Naive thymus-derived CD8-positive, alpha-beta T cell (primary cell): ENCODE data around the gene GRAP2. TPM values are rescaled to one million over a fixed set of nuclear protein-coding genes. Genes with fewer than 3 reads are reported as not detected.

Experiments used
- ATAC-seq, 2 donors: fragments of 150-1000 bp; cut with Tn5 transposase in 1 of 2; sonication (Bioruptor Pico), chemical (Tn5 transposase) in 1 of 2; 1 replicate in 1 of 2; 2 replicates in 1 of 2; pipeline ENCODE4 v1.10.0; 2021; ENCODE audit warnings: mild to moderate bottlenecking in 2 of 2, moderate library complexity in 2 of 2
- POLR2A ChIA-PET: fragments of 350-600 bp; sonication (Branson Sonifier 250); formaldehyde crosslinking; loops from one replicate; lab custom pipeline; 2021; ENCODE audit warnings: antibody characterized with exemption; lab: Charles Lee
- DNase-seq, 10 donors: peaks; one replicate each; pipeline versions ENCODE4 v3.0.0 to v3.0.0-alpha.2; 2020 to 2022
- H3K27ac Mint-ChIP-seq, 10 donors: one replicate each; pipeline ENCODE4 v1.8.0; 2020 to 2022; ENCODE audit warnings: mild to moderate bottlenecking in 10 of 10, mixed read lengths in 10 of 10, moderate library complexity in 4 of 10, inconsistent platforms in 1 of 10
- H3K27me3 Mint-ChIP-seq, 5 donors: one replicate each; pipeline ENCODE4 v1.8.0; 2021 to 2022; ENCODE audit warnings: mixed read lengths in 5 of 5
- H3K36me3 Mint-ChIP-seq, 3 donors: one replicate each; pipeline ENCODE4 v1.8.0; 2020 to 2022; ENCODE audit warnings: mixed read lengths in 3 of 3, mild to moderate bottlenecking in 2 of 3, inconsistent platforms in 1 of 3
- H3K4me1 Mint-ChIP-seq, 4 donors: one replicate each; pipeline ENCODE4 v1.8.0; 2021 to 2022; ENCODE audit warnings: mixed read lengths in 4 of 4
- H3K4me3 Mint-ChIP-seq, 10 donors: one replicate each; pipeline ENCODE4 v1.8.0; 2020 to 2022; ENCODE audit warnings: mild to moderate bottlenecking in 10 of 10, mixed read lengths in 10 of 10, moderate library complexity in 6 of 10, inconsistent platforms in 1 of 10
- H3K9me3 Mint-ChIP-seq, 9 donors: one replicate each; pipeline ENCODE4 v1.8.0; 2020 to 2022; ENCODE audit warnings: mixed read lengths in 9 of 9, mild to moderate bottlenecking in 3 of 9, inconsistent platforms in 1 of 9, moderate library complexity in 1 of 9
- polyA plus RNA-seq, 3 donors: library from polyadenylated mRNA; unstranded; fragments of 300-500 nt; fragmentation: Illumina TruSeq; gene quantifications; one replicate each; pipeline ENCODE4 v1.2.3, GENCODE V29; 2021
- total RNA-seq, 8 experiments: library from RNA in 2 of 8; stranded (reverse) in 2 of 8; gene quantifications; one replicate each; pipeline ENCODE4 v1.2.3 and lab custom pipeline; 2021 to 2026

The GRAP2 gene
- total and polyA plus RNA-seq, 5 experiments from 2014 or later: 88.3 to 202 (median 176) TPM

GRCh38 chr22:39914584-39914983 is 13.7 kb downstream of the GRAP2 start:
- DNase-seq: peak in 2 of 10 donors; percentile 61 to 67
- no peaks in the 10 kb centered on the region for H3K27me3 Mint-ChIP-seq
- no peaks in the 10 kb centered on the region for H3K9me3 Mint-ChIP-seq
- POLR2A ChIA-PET: interaction anchor here (0.7 to 16.5 kb wide), 10 partner anchors 8 to 566 kb away, joined by 3 to 408 read pairs (median 6); partner anchors contain the start of gene GRAP2
- peaks cover 4 to 69% (median 4%) of the 10 kb centered on the region in 3 donors for H3K36me3 Mint-ChIP-seq
- peak overlapping the region in 8 of 10 donors; percentile 94 to 99 (median 96) for H3K27ac Mint-ChIP-seq
- ATAC-seq: peak in 1 of 2 donors; percentile 31
- H3K4me1 Mint-ChIP-seq: peaks cover 54 to 93% (median 91%) of the 10 kb centered on the region in 4 donors
- peak overlapping the region; percentile 79 to 99 (median 94) for H3K4me3 Mint-ChIP-seq

GRCh38 chr22:39915295-39915726 is 14.4 kb downstream of the GRAP2 start:
- H3K36me3 Mint-ChIP-seq: peaks cover 0 to 71% (median 4%) of the 10 kb centered on the region in 3 donors
- H3K4me1 Mint-ChIP-seq: peaks cover 52 to 93% (median 91%) of the 10 kb centered on the region in 4 donors
- peak in 1 of 10 donors; percentile 38 for DNase-seq
- no peaks in the 10 kb centered on the region for H3K9me3 Mint-ChIP-seq
- H3K27me3 Mint-ChIP-seq: no peaks in the 10 kb centered on the region
- H3K27ac Mint-ChIP-seq: peak overlapping the region in 8 of 10 donors; percentile 94 to 99 (median 96)
- ATAC-seq: peak; percentile 21 to 31
- peak overlapping the region; percentile 72 to 99 (median 88) for H3K4me3 Mint-ChIP-seq
- POLR2A ChIA-PET: interaction anchor here (0.7 to 16.5 kb wide), 8 partner anchors 9 to 285 kb away, joined by 3 to 408 read pairs (median 16); no protein-coding TSS in a partner anchor

DNA sequence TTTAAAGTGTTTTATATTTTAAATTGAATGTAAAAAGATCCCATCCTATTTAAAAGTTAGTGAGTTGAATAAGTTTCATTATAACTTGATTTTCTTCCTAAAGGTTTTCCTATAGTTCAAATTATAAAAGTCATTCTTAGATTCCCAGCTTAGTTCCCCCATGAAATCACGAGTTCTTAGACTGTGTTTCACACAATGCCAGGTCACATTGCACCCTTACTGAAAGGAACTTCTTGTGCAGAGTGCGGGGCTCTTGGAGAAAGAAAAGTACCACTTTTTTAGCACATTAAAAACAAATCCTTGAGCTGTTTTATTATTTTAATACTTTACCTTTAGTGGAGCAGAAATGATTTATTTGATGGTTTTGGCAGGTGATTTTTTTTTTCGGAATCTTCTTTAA is 15.6 kb downstream of the GRAP2 start:
- POLR2A ChIA-PET: interaction anchor here (0.5 to 16.5 kb wide), 11 partner anchors 9 to 597 kb away, joined by 3 to 408 read pairs (median 9); no protein-coding TSS in a partner anchor
- ATAC-seq: no peak
- Mint-ChIP-seq H3K27me3 (no peaks in the 10 kb centered on the region), H3K36me3 (peaks cover 2 to 68% (median 4%) of the 10 kb centered on the region in 3 donors), H3K9me3 (no peaks in the 10 kb centered on the region), H3K27ac (peak overlapping the region in 8 of 10 donors; percentile 89 to 99 (median 96)), H3K4me1 (peaks cover 52 to 94% (median 91%) of the 10 kb centered on the region in 4 donors), H3K4me3 (peak overlapping the region; percentile 24 to 99 (median 82))
- DNase-seq: no peak

GRCh38 chr22:39917197-39917643 is 16.3 kb downstream of the GRAP2 start:
- no peak for DNase-seq
- no peaks in the 10 kb centered on the region for H3K9me3 Mint-ChIP-seq
- peaks cover 2 to 63% (median 4%) of the 10 kb centered on the region in 3 donors for H3K36me3 Mint-ChIP-seq
- POLR2A ChIA-PET: interaction anchor here (0.6 to 16.5 kb wide), 11 partner anchors 8 to 597 kb away, joined by 3 to 408 read pairs (median 11); no protein-coding TSS in a partner anchor
- no peaks in the 10 kb centered on the region for H3K27me3 Mint-ChIP-seq
- ATAC-seq: no peak
- H3K4me1 Mint-ChIP-seq: peaks cover 52 to 94% (median 90%) of the 10 kb centered on the region in 4 donors
- H3K27ac Mint-ChIP-seq: peak overlapping the region in 8 of 10 donors; percentile 95 to 99 (median 96)
- H3K4me3 Mint-ChIP-seq: peak overlapping the region; percentile 61 to 99 (median 84)

- H3K4me3 Mint-ChIP-seq: peak overlapping the region; percentile 61 to 99 (median 84)
- no peaks in the 10 kb centered on the region for H3K9me3 Mint-ChIP-seq
- peak in 2 of 10 donors; percentile 51 to 61 for DNase-seq
- peaks cover 54 to 94% (median 90%) of the 10 kb centered on the region in 4 donors for H3K4me1 Mint-ChIP-seq
- peaks cover 2 to 60% (median 4%) of the 10 kb centered on the region in 3 donors for H3K36me3 Mint-ChIP-seq
- POLR2A ChIA-PET: interaction anchor here (1.0 to 16.5 kb wide), 10 partner anchors 8 to 35 kb away, joined by 3 to 408 read pairs (median 12); no protein-coding TSS in a partner anchor
- peak overlapping the region in 8 of 10 donors; percentile 95 to 99 (median 96) for H3K27ac Mint-ChIP-seq
- no peaks in the 10 kb centered on the region for H3K27me3 Mint-ChIP-seq
- ATAC-seq: peak; percentile 12 to 13
Measured at GRCh38 chr22:39917776-39918495, 17.1 kb downstream of the GRAP2 start.

GRCh38 chr22:39920134-39920743 is 19.4 kb downstream of the GRAP2 start:
- peak; percentile 1 to 35 for ATAC-seq
- peak overlapping the region in 9 of 10 donors; percentile 59 to 90 (median 83) for H3K4me3 Mint-ChIP-seq
- H3K9me3 Mint-ChIP-seq: no peaks in the 10 kb centered on the region
- no peaks in the 10 kb centered on the region for H3K27me3 Mint-ChIP-seq
- peak overlapping the region in 8 of 10 donors; percentile 95 to 99 (median 98) for H3K27ac Mint-ChIP-seq
- H3K36me3 Mint-ChIP-seq: peaks cover 2 to 60% (median 2%) of the 10 kb centered on the region in 3 donors
- H3K4me1 Mint-ChIP-seq: peaks cover 52 to 97% (median 91%) of the 10 kb centered on the region in 4 donors
- POLR2A ChIA-PET: interaction anchor here (0.7 to 11.4 kb wide), 12 partner anchors 9 to 601 kb away, joined by 3 to 408 read pairs (median 7); partner anchors contain the start of genes GRAP2 and RPL3
- DNase-seq: peak in 2 of 10 donors; percentile 20 to 50

DNA sequence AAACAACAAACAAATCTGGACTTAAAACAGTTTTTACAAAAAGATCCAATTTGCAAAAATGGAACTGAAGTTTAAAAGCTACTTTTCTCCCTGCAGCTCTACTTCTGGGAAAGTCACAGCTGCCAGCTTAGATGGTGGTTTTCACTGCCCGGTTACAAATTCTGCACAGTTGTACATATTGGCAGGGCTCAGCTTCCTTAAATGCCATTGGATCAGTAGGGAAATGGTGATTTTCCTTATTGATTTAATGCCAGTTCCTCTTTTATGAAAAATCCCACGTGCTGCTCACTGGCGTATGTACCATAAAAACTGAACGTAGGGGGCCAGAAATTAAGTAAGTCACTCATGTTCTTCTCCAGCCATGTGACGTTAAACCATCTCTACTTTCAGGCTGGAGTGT is 22.8 kb downstream of the GRAP2 start:
- peaks cover 18 to 46% (median 20%) of the 10 kb centered on the region in 3 donors for H3K36me3 Mint-ChIP-seq
- no peak for DNase-seq
- no peak for ATAC-seq
- POLR2A ChIA-PET: interaction anchor here (0.8 to 11.4 kb wide), 6 partner anchors 10 to 403 kb away, joined by 3 to 408 read pairs (median 60); partner anchors contain the start of gene GRAP2
- peak overlapping the region in 1 of 10 donors; percentile 98 for H3K27ac Mint-ChIP-seq
- no peaks in the 10 kb centered on the region for H3K9me3 Mint-ChIP-seq
- H3K4me1 Mint-ChIP-seq: peaks cover 50 to 80% (median 75%) of the 10 kb centered on the region in 4 donors
- H3K27me3 Mint-ChIP-seq: no peaks in the 10 kb centered on the region
- H3K4me3 Mint-ChIP-seq: peak overlapping the region in 1 of 10 donors; percentile 80

- no peaks in the 10 kb centered on the region for H3K9me3 Mint-ChIP-seq
- no peak overlapping the region for H3K4me3 Mint-ChIP-seq
Measured at GRCh38 chr22:39924286-39924685, 23.4 kb downstream of the GRAP2 start.

GRCh38 chr22:39925273-39925672 is 24.4 kb downstream of the GRAP2 start:
- H3K27ac Mint-ChIP-seq: peak overlapping the region in 1 of 10 donors; percentile 98
- H3K36me3 Mint-ChIP-seq: peaks cover 18 to 34% (median 20%) of the 10 kb centered on the region in 3 donors
- POLR2A ChIA-PET: interaction anchor here (1.0 to 11.4 kb wide), 11 partner anchors 9 to 406 kb away, joined by 3 to 408 read pairs (median 12); partner anchors contain the start of gene GRAP2

More at GRCh38 chr22:39924286-39924685, 23.4 kb downstream of the GRAP2 start:
- no peak for DNase-seq
- Mint-ChIP-seq H3K27ac (peak overlapping the region in 1 of 10 donors; percentile 98), H3K27me3 (no peaks in the 10 kb centered on the region), H3K36me3 (peaks cover 18 to 44% (median 20%) of the 10 kb centered on the region in 3 donors), H3K4me1 (peaks cover 50 to 78% (median 72%) of the 10 kb centered on the region in 4 donors)
- no peak for ATAC-seq
- POLR2A ChIA-PET: interaction anchor here (0.7 to 11.4 kb wide), 9 partner anchors 9 to 604 kb away, joined by 3 to 408 read pairs (median 38); partner anchors contain the start of gene GRAP2

DNA sequence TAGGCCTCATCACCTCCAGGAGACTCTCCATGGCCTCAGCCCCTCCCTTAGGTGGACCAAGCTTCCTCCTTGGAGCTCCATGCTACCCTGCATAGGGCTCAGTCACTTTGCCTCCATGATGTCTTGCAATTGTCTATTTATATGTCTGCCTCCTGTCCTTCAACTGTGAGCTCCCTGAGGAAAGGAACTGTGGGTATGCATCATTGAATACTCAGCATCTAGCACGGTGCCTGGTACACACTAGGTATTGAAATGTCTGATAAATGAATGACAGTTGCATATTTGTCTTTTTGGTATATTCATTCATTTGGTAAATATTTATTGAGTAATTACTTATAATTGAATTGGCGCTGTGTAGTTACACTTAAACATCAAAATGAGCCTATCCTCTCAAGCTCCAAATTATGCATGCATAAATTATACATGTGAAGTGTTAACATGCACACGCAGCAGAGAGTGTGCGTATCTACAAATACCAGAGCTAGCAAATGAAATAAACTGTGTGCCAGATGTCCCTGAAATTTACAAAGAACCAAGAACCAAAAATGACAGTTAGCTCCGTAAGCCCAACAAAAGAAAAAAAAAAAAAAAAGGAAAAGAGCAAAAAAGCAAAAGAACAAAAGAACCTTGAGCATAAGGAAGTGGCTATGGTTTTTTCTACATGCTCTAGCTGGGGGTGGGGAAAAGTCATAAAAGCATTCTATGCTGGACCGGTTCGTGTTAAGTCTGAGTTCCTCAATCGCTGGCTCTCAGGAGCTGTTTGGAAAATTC is 25.2 kb downstream of the GRAP2 start:
- DNase-seq: peak in 6 of 10 donors; percentile 29 to 73 (median 58)
- POLR2A ChIA-PET: interaction anchor here (0.6 to 11.4 kb wide), 18 partner anchors 8 to 1357 kb away, joined by 3 to 408 read pairs (median 4); partner anchors contain the start of genes GRAP2 and TMA7B
- peaks cover 18 to 29% (median 18%) of the 10 kb centered on the region in 3 donors for H3K36me3 Mint-ChIP-seq

More at GRCh38 chr22:39925273-39925672, 24.4 kb downstream of the GRAP2 start:
- H3K9me3 Mint-ChIP-seq: no peaks in the 10 kb centered on the region
- DNase-seq (no peak), ATAC-seq (no peak)
- no peak overlapping the region for H3K4me3 Mint-ChIP-seq
- H3K27me3 Mint-ChIP-seq: no peaks in the 10 kb centered on the region
- H3K4me1 Mint-ChIP-seq: peaks cover 43 to 68% (median 62%) of the 10 kb centered on the region in 4 donors

DNA sequence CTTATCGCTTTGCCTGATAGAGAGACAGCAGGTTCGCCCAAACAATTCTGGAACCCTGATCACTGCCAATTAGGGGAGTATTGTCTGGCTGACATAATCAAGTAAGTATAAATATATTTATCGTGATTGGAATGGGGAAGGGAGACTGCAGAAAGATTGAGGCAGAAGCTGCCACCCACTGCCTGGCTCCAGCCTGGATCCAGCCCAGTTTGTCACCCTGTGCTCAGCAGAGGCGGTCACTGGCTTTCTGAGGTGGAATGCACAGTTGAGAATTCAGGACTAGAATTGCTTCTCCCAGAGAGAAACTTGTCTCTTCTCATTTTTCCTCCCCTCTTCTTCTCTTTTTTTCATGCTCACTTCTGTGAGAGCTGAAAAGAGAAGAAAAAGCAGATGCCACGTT is 25.9 kb downstream of the GRAP2 start:
- H3K9me3 Mint-ChIP-seq: no peaks in the 10 kb centered on the region
- ATAC-seq (peak in 1 of 2 donors; percentile 7), DNase-seq (no peak)
- POLR2A ChIA-PET: interaction anchor here (0.6 to 11.4 kb wide), 14 partner anchors 7 to 1358 kb away, joined by 3 to 408 read pairs (median 8); partner anchors contain the start of genes GRAP2 and TMA7B
- peak overlapping the region in 1 of 10 donors; percentile 98 for H3K27ac Mint-ChIP-seq
- H3K4me3 Mint-ChIP-seq: no peak overlapping the region
- H3K36me3 Mint-ChIP-seq: peaks cover 18 to 26% (median 18%) of the 10 kb centered on the region in 3 donors
- H3K4me1 Mint-ChIP-seq: peaks cover 37 to 56% (median 48%) of the 10 kb centered on the region in 4 donors
- H3K27me3 Mint-ChIP-seq: no peaks in the 10 kb centered on the region

More for the DNA sequence above, 25.2 kb downstream of the GRAP2 start:
- ATAC-seq: peak; percentile 52 to 73
- Mint-ChIP-seq H3K4me1 (peaks cover 36 to 60% (median 54%) of the 10 kb centered on the region in 4 donors), H3K9me3 (no peaks in the 10 kb centered on the region), H3K27me3 (no peaks in the 10 kb centered on the region), H3K4me3 (no peak overlapping the region), H3K27ac (peak overlapping the region in 1 of 10 donors; percentile 98)
